Gastroesophageal sphincter (tissue), 4 donors: ENCODE measurements around the gene SDF4. TPM values are rescaled to one million over a fixed set of nuclear protein-coding genes. Genes with fewer than 3 reads are reported as not detected.

Source experiments
- ATAC-seq: fragments of 150-250 bp; one replicate; pipeline ENCODE4 v1.9.1; 2016; ENCODE audit warnings: mild to moderate bottlenecking, moderate library complexity
- H3K27ac ChIP-seq, 4 donors: fragments of 200-600 bp; sonication (generic) in 3 of 4; 1 replicate in 3 of 4; 2 replicates in 1 of 4; pipeline ENCODE4 v1.5.1; 2016 to 2019
- H3K27me3 ChIP-seq: fragments of 200-600 bp; sonication (generic); one replicate; pipeline ENCODE4 v1.5.1; 2019
- H3K36me3 ChIP-seq, 2 donors: fragments of 200-600 bp; sonication (generic); one replicate each; pipeline ENCODE4 v1.5.1; 2019; ENCODE audit warnings: control low read depth in 1 of 2
- H3K4me1 ChIP-seq, 3 donors: fragments of 200-600 bp; sonication (generic); 1 replicate in 2 of 3; 2 replicates in 1 of 3; pipeline ENCODE4 v1.5.1; 2016 to 2019; ENCODE audit warnings: control low read depth in 2 of 3
- H3K4me3 ChIP-seq, 2 donors: fragments of 200-600 bp; sonication (generic); one replicate each; pipeline ENCODE4 v1.5.1; 2019; ENCODE audit warnings: mild to moderate bottlenecking in 1 of 2, moderate library complexity in 1 of 2
- H3K9me3 ChIP-seq, 3 donors: fragments of 200-600 bp; sonication (generic); one replicate each; pipeline ENCODE4 v1.5.1; 2017 to 2019; ENCODE audit warnings: control low read depth in 2 of 3
- EP300 ChIP-seq: sonication (generic); formaldehyde crosslinking; IDR thresholded peaks from one replicate; pipeline ENCODE4 v1.6.1; 2017; ENCODE audit warnings: antibody characterized with exemption, mild to moderate bottlenecking
- POLR2A ChIP-seq, 2 donors: fragments of 450-650 bp; IDR thresholded peaks; one replicate each; pipeline ENCODE4 v1.6.1; 2017; ENCODE audit warnings: antibody characterized with exemption in 2 of 2, mild to moderate bottlenecking in 2 of 2, moderate library complexity in 1 of 2
- POLR2AphosphoS5 ChIP-seq: sonication (generic); formaldehyde crosslinking; IDR thresholded peaks from one replicate; pipeline ENCODE4 v1.6.1; 2017; ENCODE audit warnings: antibody characterized with exemption
- WGBS, 2 donors: methylation state at CpG; one replicate each; pipeline ENCODE4 v1.1.5; 2018; ENCODE audit warnings: low coverage in 1 of 2; 5-methylcytosine and 5-hydroxymethylcytosine counted together
- total RNA-seq, 4 donors: library from RNA; depleted of rRNA; stranded (reverse); fragments of >200 nt; gene quantifications; one replicate each; pipeline ENCODE4 v1.1.0, GENCODE V29; 2016
- TF ChIP-seq, protein P1 (sequence below), 4 experiments: fragments of 200-600 bp in 2 of 4; fragments of 450-650 bp in 2 of 4; sonication (generic) in 1 of 4; IDR thresholded peaks; one replicate each; pipeline ENCODE4 v1.5.1; 2017 to 2019; ENCODE audit warnings: antibody characterized with exemption in 4 of 4, mild to moderate bottlenecking in 2 of 4, moderate library complexity in 2 of 4

Gene SDF4
- total RNA-seq, 4 donors from 2014 or later = 84.2 to 115 (median 93.9) TPM

DNA sequence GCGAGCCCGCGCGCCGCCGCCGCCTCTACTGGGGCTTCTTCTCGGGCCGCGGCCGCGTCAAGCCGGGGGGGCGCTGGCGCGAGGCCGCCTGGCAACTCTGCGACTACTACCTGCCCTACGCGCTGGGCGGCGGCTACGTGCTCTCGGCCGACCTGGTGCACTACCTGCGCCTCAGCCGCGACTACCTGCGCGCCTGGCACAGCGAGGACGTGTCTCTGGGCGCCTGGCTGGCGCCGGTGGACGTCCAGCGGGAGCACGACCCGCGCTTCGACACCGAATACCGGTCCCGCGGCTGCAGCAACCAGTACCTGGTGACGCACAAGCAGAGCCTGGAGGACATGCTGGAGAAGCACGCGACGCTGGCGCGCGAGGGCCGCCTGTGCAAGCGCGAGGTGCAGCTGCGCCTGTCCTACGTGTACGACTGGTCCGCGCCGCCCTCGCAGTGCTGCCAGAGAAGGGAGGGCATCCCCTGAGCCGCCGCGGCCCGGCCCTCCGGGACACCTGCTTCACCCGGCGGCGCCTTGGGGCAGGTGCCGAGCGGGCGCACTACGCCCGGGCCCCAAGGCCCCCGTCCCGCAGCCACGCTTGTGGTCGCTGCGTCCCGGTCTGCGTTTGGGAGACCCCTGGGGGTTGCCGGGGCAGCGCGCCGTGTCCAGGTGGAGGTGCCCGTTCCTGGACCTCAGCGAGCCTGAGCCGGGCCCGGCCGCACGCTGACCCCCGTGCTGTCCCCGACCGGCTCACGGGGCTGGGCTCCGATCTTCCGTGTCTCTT, 1.2 kb upstream of the SDF4 start:
- ATAC-seq = no peak
- peak overlapping the region in 1 of 2 donors; percentile 99 for H3K4me3 ChIP-seq
- peaks cover 0 to 4% (median 0%) of the 10 kb centered on the region in 3 donors for H3K9me3 ChIP-seq
- H3K4me1 ChIP-seq = peaks cover 0 to 66% (median 29%) of the 10 kb centered on the region in 3 donors
- peak overlapping the region in 1 of 4 donors; percentile 44 for H3K27ac ChIP-seq
- peaks cover 0 to 38% of the 10 kb centered on the region in 2 donors for H3K36me3 ChIP-seq
- TF ChIP-seq POLR2A (IDR thresholded peaks at IDR 0.05) = no peak
- TF ChIP-seq, protein P1, sequence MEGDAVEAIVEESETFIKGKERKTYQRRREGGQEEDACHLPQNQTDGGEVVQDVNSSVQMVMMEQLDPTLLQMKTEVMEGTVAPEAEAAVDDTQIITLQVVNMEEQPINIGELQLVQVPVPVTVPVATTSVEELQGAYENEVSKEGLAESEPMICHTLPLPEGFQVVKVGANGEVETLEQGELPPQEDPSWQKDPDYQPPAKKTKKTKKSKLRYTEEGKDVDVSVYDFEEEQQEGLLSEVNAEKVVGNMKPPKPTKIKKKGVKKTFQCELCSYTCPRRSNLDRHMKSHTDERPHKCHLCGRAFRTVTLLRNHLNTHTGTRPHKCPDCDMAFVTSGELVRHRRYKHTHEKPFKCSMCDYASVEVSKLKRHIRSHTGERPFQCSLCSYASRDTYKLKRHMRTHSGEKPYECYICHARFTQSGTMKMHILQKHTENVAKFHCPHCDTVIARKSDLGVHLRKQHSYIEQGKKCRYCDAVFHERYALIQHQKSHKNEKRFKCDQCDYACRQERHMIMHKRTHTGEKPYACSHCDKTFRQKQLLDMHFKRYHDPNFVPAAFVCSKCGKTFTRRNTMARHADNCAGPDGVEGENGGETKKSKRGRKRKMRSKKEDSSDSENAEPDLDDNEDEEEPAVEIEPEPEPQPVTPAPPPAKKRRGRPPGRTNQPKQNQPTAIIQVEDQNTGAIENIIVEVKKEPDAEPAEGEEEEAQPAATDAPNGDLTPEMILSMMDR (IDR thresholded peaks at IDR 0.05) = no peak
- TF ChIP-seq POLR2AphosphoS5 = no peak
- TF ChIP-seq EP300 = no peak
- 96% methylated on average over 6 of the region's 98 CpGs; no CpG with 5 or more reads in 1 of the 2 donors for WGBS, 2 donors
- peaks cover 9% of the 10 kb centered on the region for H3K27me3 ChIP-seq

DNA sequence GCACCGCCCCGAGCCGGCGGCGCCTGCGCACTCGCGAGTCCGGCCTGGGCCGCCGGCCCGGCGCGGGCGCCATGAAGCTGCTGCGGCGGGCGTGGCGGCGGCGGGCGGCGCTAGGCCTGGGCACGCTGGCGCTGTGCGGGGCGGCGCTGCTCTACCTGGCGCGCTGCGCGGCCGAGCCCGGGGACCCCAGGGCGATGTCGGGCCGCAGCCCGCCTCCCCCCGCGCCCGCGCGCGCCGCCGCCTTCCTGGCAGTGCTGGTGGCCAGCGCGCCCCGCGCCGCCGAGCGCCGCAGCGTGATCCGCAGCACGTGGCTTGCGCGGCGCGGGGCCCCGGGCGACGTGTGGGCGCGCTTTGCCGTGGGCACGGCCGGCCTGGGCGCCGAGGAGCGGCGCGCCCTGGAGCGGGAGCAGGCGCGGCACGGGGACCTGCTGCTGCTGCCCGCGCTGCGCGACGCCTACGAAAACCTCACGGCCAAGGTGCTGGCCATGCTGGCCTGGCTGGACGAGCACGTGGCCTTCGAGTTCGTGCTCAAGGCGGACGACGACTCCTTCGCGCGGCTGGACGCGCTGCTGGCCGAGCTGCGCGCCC, 501 bp upstream of the SDF4 start, which contains the start of gene B3GALT6:
TSS of gene B3GALT6 (plus strand) at position 30 of the 588 bp plus-strand sequence. CDS start at position 72, 42 bp downstream.
- TF ChIP-seq POLR2A (IDR thresholded peaks at IDR 0.05) = peak in 1 of 2 donors; percentile 30
- TF ChIP-seq EP300 = no peak
- ATAC-seq = no peak
- Histone ChIP-seq H3K4me3 (peak within 1 kb of the TSS; percentile 87 to 99), H3K9me3 (peaks cover 0 to 4% (median 0%) of the 10 kb centered on the region in 3 donors), H3K27me3 (peaks cover 2% of the 10 kb centered on the region), H3K27ac (peak within 1 kb of the TSS; percentile 72 to 96 (median 94)), H3K4me1 (peaks cover 0 to 66% (median 23%) of the 10 kb centered on the region in 3 donors), H3K36me3 (peaks cover 0 to 44% of the 10 kb centered on the region in 2 donors)
- WGBS, 2 donors = no CpG with 5 or more reads among the region's 100 CpGs

DNA sequence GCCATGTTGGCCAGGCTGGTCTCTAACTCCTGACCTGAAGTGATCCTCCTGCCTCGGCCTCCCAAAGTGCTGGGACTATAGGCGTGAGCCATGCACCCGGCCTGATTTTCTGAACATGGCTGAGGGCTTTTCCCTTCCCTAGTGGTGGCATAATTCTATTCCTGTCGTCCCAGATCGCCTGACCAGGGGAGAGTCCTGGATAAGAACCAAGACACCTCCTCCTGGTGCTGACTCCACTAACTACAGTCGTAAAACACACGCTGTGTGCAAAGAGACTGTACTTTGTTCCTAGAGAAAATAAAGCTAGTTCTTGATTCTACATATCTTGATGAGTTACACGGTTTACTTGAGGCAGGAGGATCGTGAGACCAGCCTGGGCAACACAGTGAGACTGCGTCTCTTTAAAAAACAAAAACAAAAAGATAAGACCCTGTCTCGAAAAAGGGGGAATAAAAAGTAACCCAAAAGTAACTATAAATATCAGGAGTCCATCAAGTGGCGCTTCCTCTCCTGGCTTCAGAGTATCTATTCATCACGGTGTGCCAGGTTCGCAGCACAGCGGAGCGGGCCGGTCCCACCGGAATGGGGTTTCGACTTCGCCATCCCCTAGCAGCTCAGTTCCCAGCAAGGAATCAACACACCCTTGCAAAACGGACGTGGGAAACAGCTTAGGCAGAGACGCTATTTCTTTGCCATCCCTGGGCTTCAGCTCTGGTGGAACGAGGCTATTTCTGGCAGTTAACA, 973 bp downstream of the SDF4 start:
- Histone ChIP-seq H3K4me1 (peaks cover 0 to 71% (median 23%) of the 10 kb centered on the region in 3 donors), H3K4me3 (peak overlapping the region; percentile 87 to 99), H3K9me3 (peaks cover 0 to 4% (median 0%) of the 10 kb centered on the region in 3 donors), H3K27ac (peak overlapping the region; percentile 72 to 96 (median 94)), H3K36me3 (peaks cover 0 to 59% of the 10 kb centered on the region in 2 donors), H3K27me3 (no peaks in the 10 kb centered on the region)
- no peak for ATAC-seq
- TF ChIP-seq POLR2AphosphoS5 = no peak
- TF ChIP-seq, protein P1 (IDR thresholded peaks at IDR 0.05) = peak in 1 of 4 experiments; percentile 17
- 3 to 10% methylated on average over 10 to 15 of the region's 24 CpGs for WGBS, 2 donors

DNA sequence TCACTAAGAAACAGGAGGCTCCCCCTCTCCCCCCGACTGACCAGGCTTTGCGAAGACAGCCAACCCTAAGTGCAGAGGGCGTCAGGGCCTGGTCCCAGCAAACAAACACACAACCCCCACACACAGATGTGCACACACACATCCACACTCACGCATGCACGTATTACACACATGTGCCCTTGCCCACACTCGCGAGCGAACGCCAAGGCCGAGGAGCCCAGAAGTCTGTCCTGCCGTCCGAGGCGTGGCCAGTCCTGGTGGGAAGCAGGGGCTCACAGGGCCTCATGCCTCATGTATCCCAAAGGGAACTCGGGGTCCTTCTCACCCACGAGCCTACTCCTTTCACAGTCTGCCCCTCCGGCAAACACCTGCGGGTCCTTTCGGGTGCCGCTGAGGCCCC, 2.0 kb downstream of the SDF4 start:
- Histone ChIP-seq H3K4me1 (peaks cover 0 to 74% (median 23%) of the 10 kb centered on the region in 3 donors), H3K27ac (no peak overlapping the region), H3K27me3 (no peaks in the 10 kb centered on the region), H3K36me3 (peaks cover 0 to 61% of the 10 kb centered on the region in 2 donors), H3K9me3 (peaks cover 0 to 4% (median 0%) of the 10 kb centered on the region in 3 donors), H3K4me3 (peak overlapping the region in 1 of 2 donors; percentile 99)
- ATAC-seq = no peak
- TF ChIP-seq POLR2AphosphoS5 (no peak), POLR2A (IDR thresholded peaks at IDR 0.05) (no peak), EP300 (no peak)
- TF ChIP-seq, protein P1 (IDR thresholded peaks at IDR 0.05) = no peak
- WGBS, 2 donors = 60 to 80% methylated on average over 1 of the region's 19 CpGs
